GM12878 (cell line): ENCODE measurements around the gene NOL4L. TPM values are rescaled to one million over a fixed set of nuclear protein-coding genes. Genes with fewer than 3 reads are reported as not detected.

Experiments used
- FOXK2 ChIP-seq: fragments of 450-650 bp; IDR thresholded peaks from 2 replicates; pipeline ENCODE4 v1.6.1; 2017; ENCODE audit warnings: mild to moderate bottlenecking, moderate library complexity
- HCFC1 ChIP-seq: fragments of 150-350 bp; IDR thresholded peaks from 2 replicates; pipeline ENCODE4 v1.6.1; 2014; ENCODE audit warnings: low read length
- SP1 ChIP-seq: IDR thresholded peaks from one replicate; pipeline ENCODE4 v1.6.1; 2011; ENCODE audit warnings: low read depth, low read length
- ZNF217 ChIP-seq: fragments of 450-650 bp; IDR thresholded peaks from 2 replicates; pipeline ENCODE4 v1.6.1; 2017; ENCODE audit warnings: antibody characterized with exemption, mild to moderate bottlenecking
- polyA plus RNA-seq, 11 experiments: library from polyadenylated mRNA; depleted of rRNA in 4 of 11; unstranded in 6 of 11; stranded (reverse) in 5 of 11; fragments of >200 nt; fragmentation: Nextera tagmentation in 4 of 11; fragmentation: Illumina TruSeq in 1 of 11; extraction: Ambion mirVana in 4 of 11; extraction: Trizol in 1 of 11; gene quantifications; 1 replicate in 1 of 11; 2 replicates in 10 of 11; pipeline versions ENCODE4 v1.2.1 to v1.2.3, GENCODE V29; 2011 to 2016; ENCODE audit warnings: inconsistent platforms in 2 of 11, missing spikeins in 2 of 11, low read depth in 1 of 11
- total RNA-seq, 4 experiments: library from RNA; depleted of rRNA in 3 of 4; stranded (reverse); fragments of >200 nt in 3 of 4; fragmentation: Illumina TruSeq in 1 of 4; extraction: Trizol in 1 of 4; gene quantifications; 2 replicates each; pipeline versions ENCODE4 v1.2.1 to v1.2.3, GENCODE V29; 2013 to 2021
- TF ChIP-seq, protein P1 (sequence below): IDR thresholded peaks from 2 replicates; pipeline ENCODE4 v1.6.1; 2012; ENCODE audit warnings: mild to moderate bottlenecking, low read depth, low read length
- TF ChIP-seq, protein P2 (sequence below): fragments of 450-650 bp; IDR thresholded peaks from 2 replicates; pipeline ENCODE4 v1.6.1; 2014; ENCODE audit warnings: mild to moderate bottlenecking

The NOL4L gene
- total and polyA plus RNA-seq, 10 of the 15 experiments (the other 5 are each of a cell fraction or from before 2014, with no cell fraction given), result 2.3 to 24.0 (median 8.0) TPM

DNA sequence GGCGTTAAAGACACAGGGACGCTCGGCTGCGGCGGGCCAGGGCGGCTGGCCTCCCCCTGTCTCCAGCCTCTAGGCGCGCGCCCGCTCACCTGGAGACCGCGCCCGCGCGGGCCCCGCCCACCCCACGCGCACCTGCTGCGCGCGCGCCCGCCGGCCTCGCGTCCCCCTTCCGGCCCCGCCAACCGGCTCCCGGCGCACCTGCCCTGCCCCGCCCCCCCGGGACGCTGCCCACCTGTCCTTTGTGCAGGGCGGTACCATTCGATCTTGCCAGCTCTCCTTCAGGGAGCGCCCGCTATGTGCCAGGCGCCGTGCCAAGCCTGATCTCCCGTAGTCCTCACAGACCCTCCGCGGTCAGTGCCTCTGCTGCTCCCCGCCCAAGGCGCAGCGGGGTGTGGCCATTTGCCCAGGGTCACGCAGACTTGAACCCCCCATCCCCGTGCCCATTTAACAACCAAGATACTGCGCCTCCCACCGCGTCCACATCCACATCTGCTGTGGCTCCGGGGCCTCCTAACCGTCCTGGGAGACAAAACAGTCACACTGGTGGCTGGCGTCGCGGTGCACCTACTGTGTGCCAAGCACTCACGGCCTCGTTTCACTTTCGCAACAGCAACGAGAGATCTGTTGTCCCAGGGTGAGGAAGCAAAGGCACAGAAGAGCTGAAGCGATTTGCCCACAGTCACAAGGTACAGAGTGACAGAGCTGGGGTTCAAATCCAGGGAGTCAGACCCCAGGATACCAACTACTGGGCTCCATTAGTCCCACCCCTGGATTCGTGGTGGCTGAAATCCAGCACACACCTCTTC is 48.1 kb downstream of the NOL4L start (continued):
- TF ChIP-seq, protein P1, sequence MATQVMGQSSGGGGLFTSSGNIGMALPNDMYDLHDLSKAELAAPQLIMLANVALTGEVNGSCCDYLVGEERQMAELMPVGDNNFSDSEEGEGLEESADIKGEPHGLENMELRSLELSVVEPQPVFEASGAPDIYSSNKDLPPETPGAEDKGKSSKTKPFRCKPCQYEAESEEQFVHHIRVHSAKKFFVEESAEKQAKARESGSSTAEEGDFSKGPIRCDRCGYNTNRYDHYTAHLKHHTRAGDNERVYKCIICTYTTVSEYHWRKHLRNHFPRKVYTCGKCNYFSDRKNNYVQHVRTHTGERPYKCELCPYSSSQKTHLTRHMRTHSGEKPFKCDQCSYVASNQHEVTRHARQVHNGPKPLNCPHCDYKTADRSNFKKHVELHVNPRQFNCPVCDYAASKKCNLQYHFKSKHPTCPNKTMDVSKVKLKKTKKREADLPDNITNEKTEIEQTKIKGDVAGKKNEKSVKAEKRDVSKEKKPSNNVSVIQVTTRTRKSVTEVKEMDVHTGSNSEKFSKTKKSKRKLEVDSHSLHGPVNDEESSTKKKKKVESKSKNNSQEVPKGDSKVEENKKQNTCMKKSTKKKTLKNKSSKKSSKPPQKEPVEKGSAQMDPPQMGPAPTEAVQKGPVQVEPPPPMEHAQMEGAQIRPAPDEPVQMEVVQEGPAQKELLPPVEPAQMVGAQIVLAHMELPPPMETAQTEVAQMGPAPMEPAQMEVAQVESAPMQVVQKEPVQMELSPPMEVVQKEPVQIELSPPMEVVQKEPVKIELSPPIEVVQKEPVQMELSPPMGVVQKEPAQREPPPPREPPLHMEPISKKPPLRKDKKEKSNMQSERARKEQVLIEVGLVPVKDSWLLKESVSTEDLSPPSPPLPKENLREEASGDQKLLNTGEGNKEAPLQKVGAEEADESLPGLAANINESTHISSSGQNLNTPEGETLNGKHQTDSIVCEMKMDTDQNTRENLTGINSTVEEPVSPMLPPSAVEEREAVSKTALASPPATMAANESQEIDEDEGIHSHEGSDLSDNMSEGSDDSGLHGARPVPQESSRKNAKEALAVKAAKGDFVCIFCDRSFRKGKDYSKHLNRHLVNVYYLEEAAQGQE, result no peak
- TF ChIP-seq, protein P2, sequence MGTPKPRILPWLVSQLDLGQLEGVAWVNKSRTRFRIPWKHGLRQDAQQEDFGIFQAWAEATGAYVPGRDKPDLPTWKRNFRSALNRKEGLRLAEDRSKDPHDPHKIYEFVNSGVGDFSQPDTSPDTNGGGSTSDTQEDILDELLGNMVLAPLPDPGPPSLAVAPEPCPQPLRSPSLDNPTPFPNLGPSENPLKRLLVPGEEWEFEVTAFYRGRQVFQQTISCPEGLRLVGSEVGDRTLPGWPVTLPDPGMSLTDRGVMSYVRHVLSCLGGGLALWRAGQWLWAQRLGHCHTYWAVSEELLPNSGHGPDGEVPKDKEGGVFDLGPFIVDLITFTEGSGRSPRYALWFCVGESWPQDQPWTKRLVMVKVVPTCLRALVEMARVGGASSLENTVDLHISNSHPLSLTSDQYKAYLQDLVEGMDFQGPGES, result no peak
- 0 out of 2 replicates have a peak, but pooled peaks have one; percentile 32 for TF ChIP-seq FOXK2
- TF ChIP-seq ZNF217, result peak; percentile 56; the same call in 1 of the 2 replicates
- TF ChIP-seq HCFC1, result no peak
- no peak for TF ChIP-seq SP1
